Measurements from ENCODE around the gene ADAMTS13.

Gene ADAMTS13

GRCh38 chr9:133430244-133430643, 8.1 kb downstream of the ADAMTS13 start:
- no peak overlapping the region for H3K27ac ChIP-seq (ENCODE audit: low read depth, low read length)
- no peak overlapping the region for H3K4me3 ChIP-seq (ENCODE audit: insufficient read depth, low read length, poor library complexity, severe bottlenecking)
- H3K9ac ChIP-seq (ENCODE audit: low read length), result no peak overlapping the region
- H3K9me3 ChIP-seq (ENCODE audit: insufficient read depth, low read length), result no peaks in the 10 kb centered on the region
- no peaks in the 10 kb centered on the region for H3K79me2 ChIP-seq (ENCODE audit: insufficient read depth, low read length)
- H3K9me2 ChIP-seq (replicated peaks; ENCODE audit: insufficient read depth, low read length), result no peaks in the 10 kb centered on the region
- TF ChIP-seq CTCF (IDR thresholded peaks at IDR 0.05; ENCODE audit: insufficient read depth, low read length, poor library complexity, severe bottlenecking) (no peak), EZH2phosphoT487 (conservative IDR thresholded peaks at IDR 0.05; ENCODE audit: low read length) (no peak)
- H4K20me1 ChIP-seq (ENCODE audit: low read depth, low read length), result no peaks in the 10 kb centered on the region
- no peaks in the 10 kb centered on the region for H3F3A ChIP-seq (ENCODE audit: insufficient read depth)
- no peak overlapping the region for H3K4me2 ChIP-seq (ENCODE audit: low read depth, low read length, poor library complexity, severe bottlenecking)
- no peaks in the 10 kb centered on the region for H3K27me3 ChIP-seq (ENCODE audit: low read length)
- no peaks in the 10 kb centered on the region for H3K36me3 ChIP-seq (ENCODE audit: low read length)
- H2AFZ ChIP-seq (ENCODE audit: low read depth, low read length, severe bottlenecking), result no peak overlapping the region

GRCh38 chr9:133433351-133433843, 11.2 kb downstream of the ADAMTS13 start:
- Histone ChIP-seq H3K36me3 (ENCODE audit: low read length) (no peaks in the 10 kb centered on the region), H2AFZ (ENCODE audit: low read depth, low read length, severe bottlenecking) (no peak overlapping the region), H4K20me1 (ENCODE audit: low read depth, low read length) (no peaks in the 10 kb centered on the region), H3K27ac (ENCODE audit: low read depth, low read length) (no peak overlapping the region), H3K4me3 (ENCODE audit: insufficient read depth, low read length, poor library complexity, severe bottlenecking) (no peak overlapping the region), H3K9me2 (replicated peaks; ENCODE audit: insufficient read depth, low read length) (no peaks in the 10 kb centered on the region), H3K27me3 (ENCODE audit: low read length) (no peaks in the 10 kb centered on the region), H3K9me3 (ENCODE audit: insufficient read depth, low read length) (no peaks in the 10 kb centered on the region), H3K9ac (ENCODE audit: low read length) (no peak overlapping the region), H3K79me2 (ENCODE audit: insufficient read depth, low read length) (no peaks in the 10 kb centered on the region), H3F3A (ENCODE audit: insufficient read depth) (no peaks in the 10 kb centered on the region), H3K4me2 (ENCODE audit: low read depth, low read length, poor library complexity, severe bottlenecking) (no peak overlapping the region)
- TF ChIP-seq CTCF (IDR thresholded peaks at IDR 0.05; ENCODE audit: insufficient read depth, low read length, poor library complexity, severe bottlenecking) (no peak), EZH2phosphoT487 (conservative IDR thresholded peaks at IDR 0.05; ENCODE audit: low read length) (no peak)

- Histone ChIP-seq H2AFZ (ENCODE audit: low read depth, low read length, severe bottlenecking) (no peak overlapping the region), H3K9me3 (ENCODE audit: insufficient read depth, low read length) (no peaks in the 10 kb centered on the region), H3K9ac (ENCODE audit: low read length) (no peak overlapping the region), H3K36me3 (ENCODE audit: low read length) (no peaks in the 10 kb centered on the region), H3F3A (ENCODE audit: insufficient read depth) (no peaks in the 10 kb centered on the region), H3K4me2 (ENCODE audit: low read depth, low read length, poor library complexity, severe bottlenecking) (no peak overlapping the region), H3K4me3 (ENCODE audit: insufficient read depth, low read length, poor library complexity, severe bottlenecking) (no peak overlapping the region), H3K27ac (ENCODE audit: low read depth, low read length) (no peak overlapping the region), H3K27me3 (ENCODE audit: low read length) (no peaks in the 10 kb centered on the region), H3K79me2 (ENCODE audit: insufficient read depth, low read length) (no peaks in the 10 kb centered on the region), H3K9me2 (replicated peaks; ENCODE audit: insufficient read depth, low read length) (no peaks in the 10 kb centered on the region), H4K20me1 (ENCODE audit: low read depth, low read length) (no peaks in the 10 kb centered on the region)
- TF ChIP-seq CTCF (IDR thresholded peaks at IDR 0.05; ENCODE audit: insufficient read depth, low read length, poor library complexity, severe bottlenecking) (no peak), EZH2phosphoT487 (conservative IDR thresholded peaks at IDR 0.05; ENCODE audit: low read length) (no peak)
These were observed 14.5 kb downstream of the ADAMTS13 start for GRCh38 chr9:133436681-133437080.
